ENCODE results near the gene OR56A3. TPM values are rescaled to one million over a fixed set of nuclear protein-coding genes. Genes with fewer than 3 reads are reported as not detected.

Gene OR56A3
- total RNA-seq, 3 donors from 2014 or later (not counting 1 experiment from before 2014, with no cell fraction given): not detected

DNA sequence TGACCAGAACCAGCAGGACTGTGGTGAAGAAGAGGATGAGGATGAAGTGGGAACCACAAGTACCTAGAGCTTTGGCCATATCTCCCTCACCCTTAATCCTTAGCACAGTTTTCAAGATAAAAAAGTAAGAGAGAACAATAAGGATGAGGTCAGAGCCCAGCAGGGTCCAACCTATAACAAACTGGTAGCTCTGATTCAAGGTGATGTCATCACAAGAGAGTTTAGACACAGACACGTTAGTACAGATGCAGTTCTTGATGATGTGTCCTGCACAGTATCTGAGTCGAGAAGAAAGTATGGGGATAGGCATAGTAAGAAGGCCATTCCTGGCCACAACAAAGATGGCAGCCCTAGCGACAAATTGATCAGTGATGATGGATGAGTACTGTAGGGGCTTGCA, 25.7 kb downstream of the OR56A3 start:
- Mint-ChIP-seq H3K9me3 (peaks cover 4 to 10% of the 10 kb centered on the region in 2 donors), H3K4me3 (no peak overlapping the region), H3K4me1 (no peaks in the 10 kb centered on the region), H3K27me3 (ENCODE audit: low read depth in 2 of 2) (peaks cover 13 to 29% of the 10 kb centered on the region in 2 donors), H3K27ac (no peak overlapping the region), H3K36me3 (peaks cover 13% of the 10 kb centered on the region)
- no peak for DNase-seq
- no peak overlapping the region for H3K4me3 ChIP-seq (ENCODE audit: low read length)
- H3K4me1 ChIP-seq (ENCODE audit: control insufficient read depth, insufficient read depth, low read length): no peaks in the 10 kb centered on the region
- no peak for ATAC-seq
- 93% methylated on average over 3 of the region's 3 CpGs for WGBS (ENCODE audit: insufficient coverage)
- no peak overlapping the region for H3K27ac ChIP-seq (ENCODE audit: low read length)
- H3K27me3 ChIP-seq (ENCODE audit: control insufficient read depth, insufficient read depth, low read length): peaks cover 2% of the 10 kb centered on the region
- H3K9me3 ChIP-seq (ENCODE audit: control insufficient read depth, insufficient read depth, low read length): no peaks in the 10 kb centered on the region
- TF ChIP-seq, protein P1, sequence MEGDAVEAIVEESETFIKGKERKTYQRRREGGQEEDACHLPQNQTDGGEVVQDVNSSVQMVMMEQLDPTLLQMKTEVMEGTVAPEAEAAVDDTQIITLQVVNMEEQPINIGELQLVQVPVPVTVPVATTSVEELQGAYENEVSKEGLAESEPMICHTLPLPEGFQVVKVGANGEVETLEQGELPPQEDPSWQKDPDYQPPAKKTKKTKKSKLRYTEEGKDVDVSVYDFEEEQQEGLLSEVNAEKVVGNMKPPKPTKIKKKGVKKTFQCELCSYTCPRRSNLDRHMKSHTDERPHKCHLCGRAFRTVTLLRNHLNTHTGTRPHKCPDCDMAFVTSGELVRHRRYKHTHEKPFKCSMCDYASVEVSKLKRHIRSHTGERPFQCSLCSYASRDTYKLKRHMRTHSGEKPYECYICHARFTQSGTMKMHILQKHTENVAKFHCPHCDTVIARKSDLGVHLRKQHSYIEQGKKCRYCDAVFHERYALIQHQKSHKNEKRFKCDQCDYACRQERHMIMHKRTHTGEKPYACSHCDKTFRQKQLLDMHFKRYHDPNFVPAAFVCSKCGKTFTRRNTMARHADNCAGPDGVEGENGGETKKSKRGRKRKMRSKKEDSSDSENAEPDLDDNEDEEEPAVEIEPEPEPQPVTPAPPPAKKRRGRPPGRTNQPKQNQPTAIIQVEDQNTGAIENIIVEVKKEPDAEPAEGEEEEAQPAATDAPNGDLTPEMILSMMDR (IDR thresholded peaks at IDR 0.05): no peak
- intact Hi-C loops (cut with micrococcal nuclease): no loop called here
- no peaks in the 10 kb centered on the region for H3K36me3 ChIP-seq (ENCODE audit: control insufficient read depth, insufficient read depth, low read length)

DNA sequence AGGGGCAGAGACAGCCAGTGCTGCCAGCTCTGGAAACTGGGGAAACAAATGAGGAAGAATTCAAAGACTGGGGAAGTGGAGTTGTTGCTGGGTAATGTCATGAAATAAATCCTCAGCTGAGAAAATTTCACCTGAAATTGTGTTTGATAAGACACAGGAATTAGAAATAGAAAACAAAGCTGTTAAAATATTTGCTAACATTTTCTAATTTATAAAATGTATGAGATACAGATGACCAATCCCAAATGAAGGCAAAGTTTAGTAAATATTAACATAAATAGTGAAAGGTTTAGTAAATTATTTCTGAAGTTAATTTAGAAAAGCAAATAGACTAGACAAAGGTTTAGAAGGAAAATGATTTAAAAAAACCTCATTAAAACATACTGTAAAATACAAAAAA, 26.3 kb downstream of the OR56A3 start, which contains the start of gene OR56A5:
TSS of gene OR56A5 (minus strand) at position 101 of the 400 bp plus-strand sequence. CDS start at position 101, 0 bp downstream.
- intact Hi-C loops (cut with micrococcal nuclease): no loop called here
- Histone ChIP-seq H3K4me3 (ENCODE audit: low read length) (no peak within 1 kb of the TSS), H3K27ac (ENCODE audit: low read length) (no peak within 1 kb of the TSS), H3K36me3 (ENCODE audit: control insufficient read depth, insufficient read depth, low read length) (no peaks in the 10 kb centered on the region), H3K27me3 (ENCODE audit: control insufficient read depth, insufficient read depth, low read length) (peaks cover 2% of the 10 kb centered on the region), H3K4me1 (ENCODE audit: control insufficient read depth, insufficient read depth, low read length) (no peaks in the 10 kb centered on the region), H3K9me3 (ENCODE audit: control insufficient read depth, insufficient read depth, low read length) (no peaks in the 10 kb centered on the region)
- H3K27me3 Mint-ChIP-seq (ENCODE audit: low read depth in 2 of 2): peaks cover 13 to 29% of the 10 kb centered on the region in 2 donors
- no peak within 1 kb of the TSS for H3K27ac Mint-ChIP-seq
- peaks cover 4 to 8% of the 10 kb centered on the region in 2 donors for H3K9me3 Mint-ChIP-seq
- DNase-seq (no peak), ATAC-seq (no peak)
- H3K4me1 Mint-ChIP-seq: no peaks in the 10 kb centered on the region
- peaks cover 6% of the 10 kb centered on the region for H3K36me3 Mint-ChIP-seq
- TF ChIP-seq, protein P1 (IDR thresholded peaks at IDR 0.05): no peak
- no peak within 1 kb of the TSS for H3K4me3 Mint-ChIP-seq

DNA sequence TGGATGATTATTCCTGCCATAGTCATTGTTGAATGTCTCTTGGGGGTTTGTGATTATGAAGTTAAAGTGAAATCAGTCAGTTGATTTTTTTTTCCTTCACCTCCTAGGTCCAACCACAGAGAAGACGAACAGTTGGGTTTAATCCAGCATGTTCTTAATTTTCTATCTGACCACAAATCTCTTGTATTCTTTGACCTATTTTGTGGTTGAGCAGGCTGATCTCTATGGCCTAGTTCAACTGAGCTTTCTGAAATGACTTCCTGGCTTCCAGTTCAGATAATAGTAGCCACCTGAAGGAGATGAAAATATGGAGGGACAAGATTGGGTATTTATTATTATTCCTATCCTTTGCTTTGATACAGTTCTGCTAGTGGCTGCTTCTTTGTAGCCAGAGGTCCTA, 31.5 kb downstream of the OR56A3 start:
- Mint-ChIP-seq H3K4me1 (no peaks in the 10 kb centered on the region), H3K9me3 (peaks cover 0 to 2% of the 10 kb centered on the region in 2 donors), H3K4me3 (no peak overlapping the region), H3K36me3 (no peaks in the 10 kb centered on the region), H3K27me3 (ENCODE audit: low read depth in 2 of 2) (peaks cover 5 to 12% of the 10 kb centered on the region in 2 donors), H3K27ac (no peak overlapping the region)
- Histone ChIP-seq H3K4me3 (ENCODE audit: low read length) (no peak overlapping the region), H3K36me3 (ENCODE audit: control insufficient read depth, insufficient read depth, low read length) (no peaks in the 10 kb centered on the region), H3K27ac (ENCODE audit: low read length) (no peak overlapping the region), H3K27me3 (ENCODE audit: control insufficient read depth, insufficient read depth, low read length) (peaks cover 2% of the 10 kb centered on the region), H3K9me3 (ENCODE audit: control insufficient read depth, insufficient read depth, low read length) (no peaks in the 10 kb centered on the region), H3K4me1 (ENCODE audit: control insufficient read depth, insufficient read depth, low read length) (no peaks in the 10 kb centered on the region)
- TF ChIP-seq, protein P1 (IDR thresholded peaks at IDR 0.05): no peak
- intact Hi-C loops (cut with micrococcal nuclease): no loop called here
- ATAC-seq (no peak), DNase-seq (no peak)
- WGBS (ENCODE audit: insufficient coverage): 14% methylated on average over 1 of the region's 1 CpG

DNA sequence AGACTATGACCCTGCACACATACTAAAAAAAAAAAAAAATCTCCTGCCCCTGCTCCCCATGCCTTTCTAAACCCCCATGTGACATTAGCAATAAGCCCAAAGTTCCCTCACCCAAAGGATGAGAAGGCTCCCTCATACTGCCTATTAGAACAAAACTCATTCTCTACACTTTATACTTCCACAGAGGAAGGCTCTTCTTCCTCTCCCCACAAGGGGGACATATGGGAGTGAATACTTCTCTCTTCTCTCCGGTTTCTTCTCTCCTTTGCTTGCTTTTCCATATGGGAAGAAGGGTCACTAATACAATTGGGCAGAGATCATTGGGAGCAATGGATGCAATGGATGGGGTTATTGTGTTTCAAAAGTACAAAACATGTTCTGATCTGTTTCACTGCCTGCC, 41.4 kb downstream of the OR56A3 start:
- H3K9me3 Mint-ChIP-seq: peaks cover 0 to 5% of the 10 kb centered on the region in 2 donors
- H3K4me3 Mint-ChIP-seq: no peak overlapping the region
- DNase-seq: no peak
- WGBS (ENCODE audit: insufficient coverage): no CpG with 5 or more reads among the region's 1 CpG
- peaks cover 13 to 47% of the 10 kb centered on the region in 2 donors for H3K27me3 Mint-ChIP-seq (ENCODE audit: low read depth in 2 of 2)
- H3K9me3 ChIP-seq (ENCODE audit: control insufficient read depth, insufficient read depth, low read length): no peaks in the 10 kb centered on the region
- TF ChIP-seq, protein P1 (IDR thresholded peaks at IDR 0.05): no peak
- no peak overlapping the region for H3K27ac Mint-ChIP-seq
- no peak for ATAC-seq
- no peaks in the 10 kb centered on the region for H3K4me1 ChIP-seq (ENCODE audit: control insufficient read depth, insufficient read depth, low read length)
- no peaks in the 10 kb centered on the region for H3K36me3 Mint-ChIP-seq
- H3K4me1 Mint-ChIP-seq: no peaks in the 10 kb centered on the region
- no peaks in the 10 kb centered on the region for H3K36me3 ChIP-seq (ENCODE audit: control insufficient read depth, insufficient read depth, low read length)
- peaks cover 3% of the 10 kb centered on the region for H3K27me3 ChIP-seq (ENCODE audit: control insufficient read depth, insufficient read depth, low read length)
- no peak overlapping the region for H3K27ac ChIP-seq (ENCODE audit: low read length)
- intact Hi-C loops (cut with micrococcal nuclease): no loop called here
- H3K4me3 ChIP-seq (ENCODE audit: low read length): no peak overlapping the region

Data from natural killer cell (primary cell).